SU-DHL-6 (cell line): ENCODE results near the gene IGFL4.

Experiments used
- H2AFZ ChIP-seq: fragments of 200-600 bp; sonication (generic); 2 replicates; pipeline ENCODE4 v1.6.1; 2014; ENCODE audit warnings: low read depth, mild to moderate bottlenecking, moderate library complexity, mixed read lengths, antibody characterized with exemption, low read length; ENCODE audit not compliant: severe bottlenecking
- H3F3A ChIP-seq: fragments of 200-600 bp; shearing (Covaris generic); 2 replicates; pipeline ENCODE4 v1.6.0; 2016; ENCODE audit warnings: antibody characterized with exemption, mild to moderate bottlenecking; ENCODE audit not compliant: insufficient read depth
- H3K27ac ChIP-seq: fragments of 200-600 bp; sonication (generic); 2 replicates; pipeline ENCODE4 v1.5.1; 2016; ENCODE audit warnings: low read depth, mild to moderate bottlenecking, low read length, moderate library complexity, mixed read lengths
- H3K27me3 ChIP-seq: fragments of 200-600 bp; sonication (generic), shearing (Covaris generic); 2 replicates; pipeline ENCODE4 v1.6.0; 2014; ENCODE audit warnings: mild to moderate bottlenecking, low read length
- H3K36me3 ChIP-seq: fragments of 200-600 bp; sonication (generic); 2 replicates; pipeline ENCODE4 v1.6.1; 2014; ENCODE audit warnings: mild to moderate bottlenecking, low read length, mixed read lengths
- H3K4me2 ChIP-seq: fragments of 300-600, 200-600 bp; shearing (Covaris generic), sonication (generic); 2 replicates; pipeline ENCODE4 v1.6.0; 2014; ENCODE audit warnings: low read length, low read depth, mild to moderate bottlenecking; ENCODE audit not compliant: poor library complexity, severe bottlenecking
- H3K4me3 ChIP-seq: fragments of 200-600 bp; sonication (generic); 2 replicates; pipeline ENCODE4 v1.5.1; 2014; ENCODE audit warnings: antibody characterized with exemption, low read length, mild to moderate bottlenecking, mixed read lengths; ENCODE audit not compliant: insufficient read depth, poor library complexity, severe bottlenecking
- H3K79me2 ChIP-seq: fragments of 200-600 bp; sonication (generic); 2 replicates; pipeline ENCODE4 v1.6.1; 2014; ENCODE audit warnings: mild to moderate bottlenecking, low read length, moderate library complexity; ENCODE audit not compliant: insufficient read depth
- H3K9ac ChIP-seq: fragments of 200-600 bp; sonication (generic); 2 replicates; pipeline ENCODE4 v1.7.0; 2014; ENCODE audit warnings: mild to moderate bottlenecking, low read length
- H3K9me2 ChIP-seq: fragments of 200-600 bp; sonication (generic); replicated peaks from 2 replicates; pipeline ENCODE4 v1.6.1; 2014; ENCODE audit warnings: low read length; ENCODE audit not compliant: insufficient read depth
- H3K9me3 ChIP-seq: fragments of 200-600 bp; sonication (generic); 2 replicates; pipeline ENCODE4 v1.6.1; 2014; ENCODE audit warnings: low read length, mixed read lengths; ENCODE audit not compliant: insufficient read depth
- H4K20me1 ChIP-seq: fragments of 200-600 bp; sonication (generic); 2 replicates; pipeline ENCODE4 v1.6.1; 2014; ENCODE audit warnings: low read depth, mild to moderate bottlenecking, antibody characterized with exemption, low read length, moderate library complexity, mixed read lengths
- CTCF ChIP-seq: fragments of 200-600 bp; sonication (generic); IDR thresholded peaks from one replicate; pipeline ENCODE4 v1.5.1; 2017; ENCODE audit warnings: antibody characterized with exemption, mild to moderate bottlenecking, low read length, moderate library complexity; ENCODE audit not compliant: insufficient read depth, poor library complexity, severe bottlenecking
- EZH2phosphoT487 ChIP-seq: fragments of 200-600 bp; sonication (generic), shearing (Covaris generic); conservative IDR thresholded peaks from 2 replicates; pipeline ENCODE4 v1.6.1; 2018; ENCODE audit warnings: mild to moderate bottlenecking, antibody characterized with exemption, low read length, moderate library complexity, mixed read lengths

IGFL4 gene

DNA sequence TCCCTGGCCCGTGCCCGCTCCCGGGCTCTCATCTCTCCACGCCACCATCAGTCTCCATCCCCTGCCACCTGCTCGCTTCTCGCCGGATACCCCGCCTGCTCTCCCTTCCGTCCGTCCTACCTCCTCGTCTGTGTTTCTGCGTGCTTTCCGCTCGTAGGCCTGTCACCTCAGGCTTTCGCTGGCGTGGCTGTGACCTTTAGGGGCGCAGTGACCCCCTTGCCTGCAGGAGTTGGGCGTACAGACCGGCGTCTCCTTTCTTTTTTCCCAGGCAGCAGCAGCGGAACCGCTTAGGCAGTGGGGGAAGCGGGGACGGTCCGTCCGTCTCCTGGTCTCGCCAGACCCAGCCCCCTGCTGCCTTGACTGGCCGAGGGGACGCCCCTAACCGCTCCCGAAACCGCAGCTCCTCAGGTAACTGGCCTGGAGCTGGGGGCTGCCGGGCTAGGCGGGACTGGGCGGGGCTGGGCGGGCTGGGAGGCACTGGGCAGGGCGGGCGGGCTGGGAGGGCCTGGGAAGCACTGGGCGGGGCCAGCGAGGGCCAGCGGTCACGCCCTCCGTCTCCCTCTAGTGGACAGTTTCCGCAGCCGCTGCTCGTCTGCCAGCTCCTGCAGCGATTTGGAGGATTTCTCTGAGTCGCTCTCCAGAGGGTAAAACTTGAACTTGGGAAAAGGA lies 24.2 kb downstream of the IGFL4 start:
- peaks cover 5% of the 10 kb centered on the region for H3F3A ChIP-seq
- H2AFZ ChIP-seq: no peak overlapping the region
- H3K4me3 ChIP-seq: peak overlapping the region; percentile 42
- no peaks in the 10 kb centered on the region for H3K9me2 ChIP-seq
- no peaks in the 10 kb centered on the region for H4K20me1 ChIP-seq
- TF ChIP-seq EZH2phosphoT487 (no peak), CTCF (peak; percentile 44)
- no peak overlapping the region for H3K27ac ChIP-seq
- H3K36me3 ChIP-seq: no peaks in the 10 kb centered on the region
- H3K79me2 ChIP-seq: no peaks in the 10 kb centered on the region
- H3K4me2 ChIP-seq: peak overlapping the region; percentile 63
- no peaks in the 10 kb centered on the region for H3K27me3 ChIP-seq
- no peaks in the 10 kb centered on the region for H3K9me3 ChIP-seq
- H3K9ac ChIP-seq: peak overlapping the region; percentile 37; the same call in 1 of the 2 replicates

- Histone ChIP-seq H3K4me2 (peak overlapping the region; percentile 63), H3K9me3 (no peaks in the 10 kb centered on the region), H3K27me3 (no peaks in the 10 kb centered on the region), H3K9me2 (no peaks in the 10 kb centered on the region), H3F3A (peaks cover 9% of the 10 kb centered on the region), H3K36me3 (no peaks in the 10 kb centered on the region), H2AFZ (no peak overlapping the region), H3K9ac (no peak overlapping the region; the same call in 1 of the 2 replicates), H3K27ac (no peak overlapping the region), H3K4me3 (peak overlapping the region; percentile 42), H3K79me2 (no peaks in the 10 kb centered on the region), H4K20me1 (no peaks in the 10 kb centered on the region)
- TF ChIP-seq CTCF (no peak), EZH2phosphoT487 (no peak)
Measured at GRCh38 chr19:46015687-46016425, 24.9 kb downstream of the IGFL4 start.

- Histone ChIP-seq H3K4me2 (no peak overlapping the region), H3K36me3 (no peaks in the 10 kb centered on the region), H3K9me3 (no peaks in the 10 kb centered on the region), H3K4me3 (no peak overlapping the region), H3K9ac (no peak overlapping the region), H3K27ac (no peak overlapping the region), H3K27me3 (no peaks in the 10 kb centered on the region), H3K79me2 (no peaks in the 10 kb centered on the region), H3K9me2 (no peaks in the 10 kb centered on the region), H2AFZ (no peak overlapping the region), H3F3A (peaks cover 9% of the 10 kb centered on the region), H4K20me1 (no peaks in the 10 kb centered on the region)
- TF ChIP-seq EZH2phosphoT487 (no peak), CTCF (no peak)
Measured at GRCh38 chr19:46014941-46015686, 25.7 kb downstream of the IGFL4 start.
